GM12872 (cell line): ENCODE results near the gene TIGD6.

Source experiments
- TF ChIP-seq, protein P1 (sequence below): IDR thresholded peaks from 3 replicates; pipeline ENCODE4 v1.5.1; 2011; ENCODE audit warnings: low read depth, mild to moderate bottlenecking, low read length, moderate library complexity; ENCODE audit not compliant: insufficient read depth

The TIGD6 gene

DNA sequence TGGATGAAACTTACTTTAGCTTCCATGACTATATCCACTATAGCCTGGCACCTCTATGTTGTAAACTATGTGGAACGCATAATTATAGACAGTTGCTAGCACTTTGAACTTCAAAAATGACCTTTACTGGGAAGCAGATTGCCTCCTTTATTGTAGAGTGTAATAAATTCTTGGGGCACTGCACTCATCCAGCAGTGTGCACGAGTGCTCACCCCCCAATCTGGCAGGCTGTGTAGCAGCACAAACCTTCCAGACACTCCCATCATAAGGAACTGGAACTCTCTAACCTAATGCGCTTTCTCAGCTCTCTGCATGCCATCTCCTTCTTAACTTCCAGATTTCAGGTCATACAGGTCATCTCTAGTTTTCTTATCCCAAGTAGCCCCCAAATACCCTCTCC, 54.3 kb downstream of the TIGD6 start:
- TF ChIP-seq, protein P1, sequence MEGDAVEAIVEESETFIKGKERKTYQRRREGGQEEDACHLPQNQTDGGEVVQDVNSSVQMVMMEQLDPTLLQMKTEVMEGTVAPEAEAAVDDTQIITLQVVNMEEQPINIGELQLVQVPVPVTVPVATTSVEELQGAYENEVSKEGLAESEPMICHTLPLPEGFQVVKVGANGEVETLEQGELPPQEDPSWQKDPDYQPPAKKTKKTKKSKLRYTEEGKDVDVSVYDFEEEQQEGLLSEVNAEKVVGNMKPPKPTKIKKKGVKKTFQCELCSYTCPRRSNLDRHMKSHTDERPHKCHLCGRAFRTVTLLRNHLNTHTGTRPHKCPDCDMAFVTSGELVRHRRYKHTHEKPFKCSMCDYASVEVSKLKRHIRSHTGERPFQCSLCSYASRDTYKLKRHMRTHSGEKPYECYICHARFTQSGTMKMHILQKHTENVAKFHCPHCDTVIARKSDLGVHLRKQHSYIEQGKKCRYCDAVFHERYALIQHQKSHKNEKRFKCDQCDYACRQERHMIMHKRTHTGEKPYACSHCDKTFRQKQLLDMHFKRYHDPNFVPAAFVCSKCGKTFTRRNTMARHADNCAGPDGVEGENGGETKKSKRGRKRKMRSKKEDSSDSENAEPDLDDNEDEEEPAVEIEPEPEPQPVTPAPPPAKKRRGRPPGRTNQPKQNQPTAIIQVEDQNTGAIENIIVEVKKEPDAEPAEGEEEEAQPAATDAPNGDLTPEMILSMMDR, result no peak

DNA sequence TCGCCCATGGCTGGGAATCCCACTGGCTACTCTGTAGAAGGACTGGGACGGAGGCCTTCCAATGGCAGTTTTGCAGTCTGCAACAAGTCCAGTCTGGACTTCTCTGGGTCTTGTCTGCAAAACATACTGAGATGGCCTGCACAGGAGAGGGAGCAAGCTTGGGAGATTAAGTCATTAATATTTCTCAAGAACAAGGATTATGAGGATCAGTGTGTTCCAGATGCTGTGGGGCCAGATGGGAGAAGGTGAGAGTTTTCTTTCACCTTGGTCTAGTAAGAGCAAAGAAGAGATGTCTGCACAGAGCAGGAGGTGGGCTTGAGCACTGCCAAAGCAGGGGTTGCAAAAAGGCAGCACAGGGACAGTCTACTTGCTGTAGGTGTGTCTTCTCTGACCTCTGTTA, 55.8 kb downstream of the TIGD6 start, which contains the start of gene PDE6A:
Gene PDE6A (minus strand): TSS at position 128 of the 400 bp plus-strand sequence. CDS start 120 bp downstream, at position 8.
- TF ChIP-seq, protein P1, result no peak
